Esophagus squamous epithelium (tissue), 5 donors: Measurements from ENCODE around the gene ATP10D. TPM values are rescaled to one million over a fixed set of nuclear protein-coding genes. Genes with fewer than 3 reads are reported as not detected.

Experiments
- DNase-seq: peaks from one replicate; lab custom pipeline; 2025; lab: John Stamatoyannopoulos, UW
- H3K27ac ChIP-seq, 4 donors: fragments of 200-600 bp; sonication (generic); one replicate each; pipeline ENCODE4 v1.5.1; 2016 to 2019; ENCODE audit warnings: mild to moderate bottlenecking in 1 of 4
- H3K27me3 ChIP-seq, 4 donors: fragments of 200-600 bp; sonication (generic); 1 replicate in 3 of 4; 2 replicates in 1 of 4; pipeline versions ENCODE4 v1.5.1 to v1.6.0; 2017 to 2021; ENCODE audit warnings: antibody characterized with exemption in 1 of 4
- H3K36me3 ChIP-seq, 3 donors: fragments of 200-600 bp; sonication (generic); one replicate each; pipeline ENCODE4 v1.5.1; 2016 to 2019
- H3K4me1 ChIP-seq, 3 donors: fragments of 200-600 bp; sonication (generic); one replicate each; pipeline ENCODE4 v1.5.1; 2017 to 2019
- H3K4me3 ChIP-seq, 4 donors: fragments of 200-600 bp; sonication (generic); 1 replicate in 3 of 4; 2 replicates in 1 of 4; pipeline ENCODE4 v1.5.1; 2016 to 2019; ENCODE audit warnings: mild to moderate bottlenecking in 2 of 4, moderate library complexity in 1 of 4
- H3K9me3 ChIP-seq, 3 donors: fragments of 200-600 bp; sonication (generic); one replicate each; pipeline ENCODE4 v1.5.1; 2016 to 2019
- CTCF ChIP-seq, 6 experiments: fragments of 450-650 bp in 4 of 6; fragments of 200-600 bp in 2 of 6; sonication (generic) in 2 of 6; IDR thresholded peaks; one replicate each; pipeline ENCODE4 v1.5.1; 2016 to 2019; ENCODE audit warnings: antibody characterized with exemption in 6 of 6, mild to moderate bottlenecking in 4 of 6, moderate library complexity in 4 of 6
- POLR2A ChIP-seq, 4 donors: fragments of 450-650 bp; IDR thresholded peaks; one replicate each; pipeline ENCODE4 v1.6.1; 2017; ENCODE audit warnings: antibody characterized with exemption in 4 of 4, mild to moderate bottlenecking in 4 of 4, moderate library complexity in 3 of 4
- WGBS, 2 donors: methylation state at CpG; one replicate each; pipeline ENCODE4 v1.1.5; 2018; 5-methylcytosine and 5-hydroxymethylcytosine counted together
- intact Hi-C: fragments of 100-400 bp; cut with DNase I; formaldehyde crosslinking; loops from one replicate; pipeline ENCODE4 v1.15.0; 2022
- total RNA-seq, 4 donors: library from RNA; depleted of rRNA; stranded (reverse); fragments of >200 nt; gene quantifications; one replicate each; pipeline ENCODE4 v1.1.0, GENCODE V29; 2016
- donor health status: DM: yes; HTN: yes; CAD: no.

Gene ATP10D
- total RNA-seq, 4 donors from 2014 or later: 18.6 to 31.5 (median 27.8) TPM

GRCh38 chr4:47474799-47475198 lies 10.3 kb upstream of the ATP10D start:
- H3K4me3 ChIP-seq: no peak overlapping the region
- peaks cover 0 to 31% (median 0%) of the 10 kb centered on the region in 3 donors for H3K4me1 ChIP-seq
- H3K27me3 ChIP-seq: no peaks in the 10 kb centered on the region
- H3K9me3 ChIP-seq: no peaks in the 10 kb centered on the region
- no peaks in the 10 kb centered on the region for H3K36me3 ChIP-seq
- 82% methylated on average over 4 of the region's 4 CpGs for WGBS, 2 donors
- TF ChIP-seq POLR2A (IDR thresholded peaks at IDR 0.05) (no peak), CTCF (IDR thresholded peaks at IDR 0.05) (no peak)
- no peak overlapping the region for H3K27ac ChIP-seq
- intact Hi-C loops: no loop called here
- no peak for DNase-seq

- Histone ChIP-seq H3K4me3 (no peak overlapping the region), H3K36me3 (no peaks in the 10 kb centered on the region), H3K9me3 (no peaks in the 10 kb centered on the region), H3K4me1 (peaks cover 0 to 25% (median 0%) of the 10 kb centered on the region in 3 donors), H3K27me3 (no peaks in the 10 kb centered on the region), H3K27ac (no peak overlapping the region)
- intact Hi-C loops: no loop called here
- 62 to 89% methylated on average over 1 of the region's 1 CpG for WGBS, 2 donors
- TF ChIP-seq POLR2A (IDR thresholded peaks at IDR 0.05) (no peak), CTCF (IDR thresholded peaks at IDR 0.05) (no peak)
- DNase-seq: no peak
Measured at GRCh38 chr4:47475411-47475810, 9.7 kb upstream of the ATP10D start.

- H3K4me3 ChIP-seq: no peak overlapping the region
- TF ChIP-seq POLR2A (IDR thresholded peaks at IDR 0.05) (no peak), CTCF (IDR thresholded peaks at IDR 0.05) (no peak)
- H3K27me3 ChIP-seq: no peaks in the 10 kb centered on the region
- no peak for DNase-seq
- no peak overlapping the region for H3K27ac ChIP-seq
- 65 to 71% methylated on average over 4 of the region's 4 CpGs for WGBS, 2 donors
- intact Hi-C loops: no loop called here
- H3K9me3 ChIP-seq: no peaks in the 10 kb centered on the region
- H3K4me1 ChIP-seq: peaks cover 5 to 30% (median 7%) of the 10 kb centered on the region in 3 donors
- no peaks in the 10 kb centered on the region for H3K36me3 ChIP-seq
Measured at GRCh38 chr4:47478804-47479203, 6.3 kb upstream of the ATP10D start.

DNA sequence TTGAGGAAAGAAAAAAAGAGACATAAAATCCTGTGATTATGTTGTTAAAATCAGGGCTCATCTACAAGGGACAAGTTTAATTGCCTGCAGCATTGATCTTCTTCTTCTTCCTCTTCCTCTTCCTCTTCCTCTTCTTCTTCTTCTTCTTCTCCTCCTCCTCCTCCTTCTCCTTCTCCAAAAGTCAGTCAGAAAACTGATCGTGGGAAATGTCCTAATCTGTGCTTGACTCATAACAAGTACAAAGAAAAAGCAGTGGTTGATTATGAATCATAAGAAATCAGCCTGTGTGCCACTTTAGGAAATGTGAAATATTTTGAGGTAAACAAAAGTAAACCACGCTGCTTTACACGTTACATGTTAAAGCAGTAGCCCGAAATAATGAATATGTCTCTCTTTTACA lies 2.7 kb upstream of the ATP10D start:
- no peak for DNase-seq
- H3K4me3 ChIP-seq: no peak overlapping the region
- peaks cover 7 to 56% (median 14%) of the 10 kb centered on the region in 3 donors for H3K4me1 ChIP-seq
- no peak for TF ChIP-seq CTCF (IDR thresholded peaks at IDR 0.05)
- no peak for TF ChIP-seq POLR2A (IDR thresholded peaks at IDR 0.05)
- peak overlapping the region; percentile 15 to 95 (median 71) for H3K27ac ChIP-seq
- no peaks in the 10 kb centered on the region for H3K9me3 ChIP-seq
- 34 to 37% methylated on average over 4 of the region's 4 CpGs for WGBS, 2 donors
- no peaks in the 10 kb centered on the region for H3K27me3 ChIP-seq
- intact Hi-C loops: no loop called here
- H3K36me3 ChIP-seq: no peaks in the 10 kb centered on the region

GRCh38 chr4:47483745-47484144 lies 1.3 kb upstream of the ATP10D start:
- Histone ChIP-seq H3K4me3 (peak overlapping the region in 1 of 4 donors; percentile 0), H3K27me3 (no peaks in the 10 kb centered on the region), H3K9me3 (no peaks in the 10 kb centered on the region), H3K4me1 (peaks cover 10 to 64% (median 14%) of the 10 kb centered on the region in 3 donors), H3K36me3 (no peaks in the 10 kb centered on the region), H3K27ac (peak overlapping the region; percentile 88 to 95 (median 91))
- TF ChIP-seq CTCF (IDR thresholded peaks at IDR 0.05): no peak
- no peak for TF ChIP-seq POLR2A (IDR thresholded peaks at IDR 0.05)
- no peak for DNase-seq
- intact Hi-C loops: no loop called here
- 37 to 62% methylated on average over 3 of the region's 3 CpGs for WGBS, 2 donors
